K562 (cell line): ENCODE data around the gene ZNF563. TPM values are rescaled to one million over a fixed set of nuclear protein-coding genes. Genes with fewer than 3 reads are reported as not detected.
A peak's percentile ranks its signal among the peaks of the same experiment; 100 is the strongest.

Experiments
- CTCFL ChIP-seq: IDR thresholded peaks from 2 replicates; pipeline ENCODE4 v1.6.1; 2011; ENCODE audit warnings: borderline replicate concordance, low read depth, mild to moderate bottlenecking, moderate library complexity, low read length; ENCODE audit not compliant: insufficient read depth, poor library complexity, severe bottlenecking
- EP400 ChIP-seq: fragments of 450-650 bp; IDR thresholded peaks from 2 replicates; pipeline ENCODE4 v1.6.1; 2017; ENCODE audit warnings: antibody characterized with exemption, mild to moderate bottlenecking, moderate library complexity
- ETS1 ChIP-seq: conservative IDR thresholded peaks from 2 replicates; pipeline ENCODE4 v1.6.1; 2011; ENCODE audit warnings: low read depth, mild to moderate bottlenecking, low read length; ENCODE audit not compliant: control insufficient read depth
- FOS ChIP-seq: IDR thresholded peaks from 3 replicates; pipeline ENCODE4 v1.6.1; 2011; ENCODE audit not compliant: insufficient read length; ENCODE audit errors: extremely low read depth
- GABPB1 ChIP-seq: sonication (generic); formaldehyde crosslinking; IDR thresholded peaks from 2 replicates; pipeline ENCODE4 v1.8.0; 2022; ENCODE audit warnings: mild to moderate bottlenecking, missing genetic modification reagents
- HDAC2 ChIP-seq: fragments of 450-650 bp; IDR thresholded peaks from 2 replicates; pipeline ENCODE4 v1.6.1; 2016; ENCODE audit warnings: mild to moderate bottlenecking
- NFE2L1 ChIP-seq: fragments of 450-650 bp; IDR thresholded peaks from 2 replicates; pipeline ENCODE4 v1.6.1; 2016; ENCODE audit warnings: missing genetic modification characterization, low read depth, mild to moderate bottlenecking, missing compliant biosample characterization, moderate library complexity, borderline replicate concordance
- POLR2AphosphoS5 ChIP-seq: IDR thresholded peaks from 2 replicates; pipeline ENCODE4 v1.6.1; 2011; ENCODE audit warnings: mild to moderate bottlenecking, low read depth, low read length, moderate library complexity; ENCODE audit not compliant: control insufficient read depth, insufficient read depth
- PRPF4 ChIP-seq: fragments of 200-400 bp; formaldehyde crosslinking; IDR thresholded peaks from one replicate; pipeline ENCODE4 v1.6.1; 2017; ENCODE audit warnings: low read length, low read depth, mild to moderate bottlenecking; ENCODE audit not compliant: insufficient read depth, poor library complexity, severe bottlenecking
- RBFOX2 ChIP-seq: fragments of 200-400 bp; formaldehyde crosslinking; IDR thresholded peaks from 2 replicates; pipeline ENCODE4 v1.6.1; 2017; ENCODE audit warnings: low read depth, mild to moderate bottlenecking, low read length, moderate library complexity
- SP1 ChIP-seq: sonication (generic); formaldehyde crosslinking; IDR thresholded peaks from 2 replicates; pipeline ENCODE4 v1.8.1; 2022; ENCODE audit warnings: mild to moderate bottlenecking, missing genetic modification reagents
- SRF ChIP-seq, 2 experiments: fragments of 250-450, 450-650 bp in 1 of 2; sonication (Bioruptor Pico) in 1 of 2; sonication (generic) in 1 of 2; formaldehyde crosslinking; IDR thresholded peaks; 2 replicates each; pipeline versions ENCODE4 v1.5.0 to v1.5.1; 2020 to 2022; ENCODE audit warnings: mild to moderate bottlenecking in 1 of 2, missing genetic modification reagents in 1 of 2
- TAF7 ChIP-seq: fragments of 450-650 bp; IDR thresholded peaks from 2 replicates; pipeline ENCODE4 v1.6.1; 2016; ENCODE audit warnings: missing genetic modification characterization, missing compliant biosample characterization
- VEZF1 ChIP-seq: fragments of 200-800 bp; sonication (Bioruptor generic); IDR thresholded peaks from 2 replicates; pipeline ENCODE4 v1.6.1; 2017; ENCODE audit warnings: missing genetic modification characterization, missing compliant biosample characterization
- ZBTB17 ChIP-seq: fragments of 450-650 bp; formaldehyde crosslinking; IDR thresholded peaks from 2 replicates; pipeline ENCODE4 v1.4.0; 2020; ENCODE audit warnings: mild to moderate bottlenecking
- ZC3H4 ChIP-seq: sonication (generic); formaldehyde crosslinking; IDR thresholded peaks from 2 replicates; pipeline ENCODE4 v1.9.0; 2021; ENCODE audit warnings: missing genetic modification reagents, borderline replicate concordance
- ZFX ChIP-seq: sonication (generic); formaldehyde crosslinking; IDR thresholded peaks from 2 replicates; pipeline ENCODE4 v1.8.0; 2022; ENCODE audit warnings: mild to moderate bottlenecking, missing genetic modification reagents, moderate library complexity
- ZNF263 ChIP-seq: sonication (generic); formaldehyde crosslinking; IDR thresholded peaks from 2 replicates; pipeline ENCODE4 v1.8.0; 2022; ENCODE audit warnings: mild to moderate bottlenecking, missing genetic modification reagents, borderline replicate concordance
- ZNF274 ChIP-seq: IDR thresholded peaks from 2 replicates; pipeline ENCODE4 v1.6.1; 2011; ENCODE audit warnings: low read depth, mild to moderate bottlenecking, low read length, moderate library complexity, borderline replicate concordance
- ZNF589 ChIP-seq: fragments of 200-800 bp; sonication (Bioruptor generic); IDR thresholded peaks from 2 replicates; pipeline ENCODE4 v1.6.1; 2016; ENCODE audit warnings: low read depth, missing genetic modification characterization, missing compliant biosample characterization
- ZNF77 ChIP-seq: fragments of 250-450 bp; sonication (Bioruptor Pico); IDR thresholded peaks from 2 replicates; pipeline ENCODE4 v1.5.0; 2020
- polyA plus RNA-seq, 8 experiments: library from polyadenylated mRNA; depleted of rRNA in 4 of 8; stranded (reverse) in 5 of 8; unstranded in 3 of 8; fragments of >200 nt; fragmentation: Nextera tagmentation in 2 of 8; fragmentation: Illumina TruSeq in 1 of 8; extraction: Ambion mirVana in 2 of 8; extraction: Trizol in 1 of 8; gene quantifications; 2 replicates each; pipeline versions ENCODE4 v1.2.1 to v1.2.3, GENCODE V29; 2011 to 2014; ENCODE audit warnings: inconsistent platforms in 1 of 8, missing spikeins in 1 of 8
- total RNA-seq, 7 experiments: library from RNA; depleted of rRNA in 6 of 7; stranded (reverse); fragments of >200 nt in 6 of 7; fragmentation: Illumina TruSeq in 2 of 7; extraction: Trizol in 2 of 7; gene quantifications; 2 replicates each; pipeline versions ENCODE4 v1.2.1 to v1.2.3, GENCODE V29; 2011 to 2021; ENCODE audit warnings: low replicate concordance in 1 of 7

ZNF563 gene
- total and polyA plus RNA-seq, 9 of the 15 experiments (the other 6 are each of a cell fraction or from before 2014, with no cell fraction given), result 0.37 to 2.9 (median 0.74) TPM

- TF ChIP-seq FOS, result peak; percentile 33
- peak; percentile 27 for TF ChIP-seq ZFX (CRISPR knock-in tag)
- peak; percentile 77; the same call in 1 of the 2 replicates for TF ChIP-seq HDAC2
- TF ChIP-seq ZNF77 (CRISPR knock-in tag), result no peak
- 0 out of 2 replicates have a peak, but pooled peaks have one; percentile 57 for TF ChIP-seq ZNF589 (CRISPR knock-in tag)
- TF ChIP-seq RBFOX2, result peak; percentile 91
- TF ChIP-seq SP1 (CRISPR knock-in tag), result peak; percentile 72
- TF ChIP-seq POLR2AphosphoS5, result peak; percentile 82
- TF ChIP-seq TAF7 (tag), result peak; percentile 54; the same call in 1 of the 2 replicates
- TF ChIP-seq VEZF1, result peak; percentile 69
- no peak for TF ChIP-seq ZNF274
- 0 out of 2 replicates have a peak, but pooled peaks have one; percentile 37 for TF ChIP-seq ZBTB17 (CRISPR knock-in tag)
- TF ChIP-seq EP400, result peak; percentile 88
- 0 out of 4 replicates have a peak, but pooled peaks of 1 of the 2 experiments have one; percentile 34 for TF ChIP-seq SRF (CRISPR knock-in tag; IDR thresholded peaks at IDR 0.05)
- no peak for TF ChIP-seq NFE2L1
- 0 out of 2 replicates have a peak, but pooled peaks have one; percentile 36 for TF ChIP-seq ZNF263 (CRISPR knock-in tag)
- TF ChIP-seq ZC3H4 (CRISPR knock-in tag), result no peak
- TF ChIP-seq GABPB1 (CRISPR knock-in tag), result peak; percentile 62; the same call in 1 of the 2 replicates
- TF ChIP-seq ETS1, result 0 out of 2 replicates have a peak, but pooled peaks have one; percentile 11
- no peak for TF ChIP-seq PRPF4
- TF ChIP-seq CTCFL, result peak; percentile 23
Observed at GRCh38 chr19:12365236-12366162, 32.1 kb upstream of the ZNF563 start, which contains the start of gene ZNF442 (continued).
